Right lobe of liver (tissue), 6 donors: ENCODE data around the gene FAAP20. TPM values are rescaled to one million over a fixed set of nuclear protein-coding genes. Genes with fewer than 3 reads are reported as not detected.

Source experiments
- ATAC-seq, 4 donors: fragments of 200-7000 bp; cut with Tn5 transposase; one replicate each; pipeline ENCODE4 v1.9.1; 2020; ENCODE audit warnings: mild to moderate bottlenecking in 4 of 4, moderate library complexity in 4 of 4
- DNase-seq, 3 donors: peaks; one replicate each; pipeline ENCODE4 v3.0.0-alpha.2; 2020
- H3K27ac ChIP-seq, 3 donors: fragments of 200-600 bp; one replicate each; pipeline ENCODE4 v1.8.0; 2022
- H3K27me3 ChIP-seq, 2 donors: fragments of 200-600 bp; one replicate each; pipeline ENCODE4 v1.8.0; 2022
- H3K36me3 ChIP-seq, 4 donors: fragments of 200-600 bp; sonication (generic) in 1 of 4; one replicate each; pipeline versions ENCODE4 v1.5.1 to v1.8.0; 2017 to 2022; ENCODE audit warnings: control low read depth in 1 of 4
- H3K4me1 ChIP-seq, 4 donors: fragments of 200-600 bp; sonication (generic) in 1 of 4; one replicate each; pipeline versions ENCODE4 v1.5.1 to v1.8.0; 2017 to 2022; ENCODE audit warnings: control low read depth in 1 of 4
- H3K4me3 ChIP-seq, 3 donors: fragments of 200-600 bp; one replicate each; pipeline ENCODE4 v1.8.0; 2022
- H3K9me3 ChIP-seq, 4 donors: fragments of 200-600 bp; sonication (generic) in 1 of 4; one replicate each; pipeline versions ENCODE4 v1.5.1 to v1.8.0; 2017 to 2022; ENCODE audit warnings: control low read depth in 1 of 4
- POLR2A ChIP-seq: fragments of 450-650 bp; IDR thresholded peaks from one replicate; pipeline ENCODE4 v1.6.1; 2017; ENCODE audit warnings: antibody characterized with exemption, mild to moderate bottlenecking
- WGBS: methylation state at CpG from one replicate; pipeline ENCODE4 v1.1.6; 2018; ENCODE audit warnings: low coverage, low lambda C conversion rate; ENCODE audit not compliant: insufficient coverage; ENCODE audit errors: missing lambda C conversion rate; 5-methylcytosine and 5-hydroxymethylcytosine counted together
- intact Hi-C, 2 donors: fragments of 100-400 bp; cut with DNase I; formaldehyde crosslinking; loops; one replicate each; pipeline versions ENCODE4 v1.11.2 to v1.14.1; 2022
- total RNA-seq, 6 experiments: library from RNA; depleted of rRNA in 2 of 6; stranded (reverse); fragments of >200 nt in 2 of 6; fragmentation: NEBNext Ultra II Directional in 3 of 6; extraction: Animal tissue kit (Norgen Biotek cat#: 25700) in 3 of 6; gene quantifications; one replicate each; pipeline versions ENCODE4 v1.1.0 to v1.2.4, GENCODE V29; 2016 to 2023
- TF ChIP-seq, protein P1 (sequence below), 4 donors: fragments of 200-600 bp in 3 of 4; fragments of 450-650 bp in 1 of 4; IDR thresholded peaks; one replicate each; pipeline versions ENCODE4 v1.5.1 to v1.8.0; 2016 to 2022; ENCODE audit warnings: antibody characterized with exemption in 4 of 4, mild to moderate bottlenecking in 2 of 4
- donor health status: DM: no; HTN: yes; CAD: no.
- donor health status: DM: no; HTN: no; CAD: no.
- donor health status: DM: no; HTN: no; CAD: no.
- donor health status: DM: no; HTN: yes; CAD: no.
- donor health status: DM: no; HTN: yes; CAD: no.

FAAP20 gene
- total RNA-seq, 6 experiments from 2014 or later: 18.9 to 26.0 (median 24.4) TPM

DNA sequence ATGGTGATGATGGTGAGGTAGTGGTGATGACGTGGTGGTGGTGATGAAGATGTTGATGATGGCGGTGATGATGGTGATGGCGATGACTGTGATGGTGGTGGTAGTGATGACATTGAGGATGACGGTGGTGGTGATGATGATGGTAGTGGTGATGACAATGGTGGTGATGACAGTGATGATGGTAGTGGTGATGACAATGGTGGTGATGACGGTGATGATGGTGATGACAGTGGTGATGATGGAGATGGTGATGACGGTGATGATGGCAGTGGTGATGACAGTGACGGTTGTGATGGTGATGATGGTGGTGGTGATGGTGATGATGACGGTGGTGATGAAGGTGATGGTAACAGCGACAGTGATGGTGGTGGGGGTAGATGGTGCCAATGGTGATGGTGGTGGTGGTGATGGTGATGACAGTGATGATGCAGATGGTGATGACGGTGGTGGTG is 39.4 kb downstream of the FAAP20 start:
- WGBS: 89% methylated on average over 10 of the region's 10 CpGs
- no peak overlapping the region for H3K27ac ChIP-seq
- intact Hi-C loops: no loop called here
- H3K36me3 ChIP-seq: no peaks in the 10 kb centered on the region
- no peak overlapping the region for H3K4me3 ChIP-seq
- H3K9me3 ChIP-seq: no peaks in the 10 kb centered on the region
- H3K27me3 ChIP-seq: no peaks in the 10 kb centered on the region
- TF ChIP-seq POLR2A: no peak
- TF ChIP-seq, protein P1, sequence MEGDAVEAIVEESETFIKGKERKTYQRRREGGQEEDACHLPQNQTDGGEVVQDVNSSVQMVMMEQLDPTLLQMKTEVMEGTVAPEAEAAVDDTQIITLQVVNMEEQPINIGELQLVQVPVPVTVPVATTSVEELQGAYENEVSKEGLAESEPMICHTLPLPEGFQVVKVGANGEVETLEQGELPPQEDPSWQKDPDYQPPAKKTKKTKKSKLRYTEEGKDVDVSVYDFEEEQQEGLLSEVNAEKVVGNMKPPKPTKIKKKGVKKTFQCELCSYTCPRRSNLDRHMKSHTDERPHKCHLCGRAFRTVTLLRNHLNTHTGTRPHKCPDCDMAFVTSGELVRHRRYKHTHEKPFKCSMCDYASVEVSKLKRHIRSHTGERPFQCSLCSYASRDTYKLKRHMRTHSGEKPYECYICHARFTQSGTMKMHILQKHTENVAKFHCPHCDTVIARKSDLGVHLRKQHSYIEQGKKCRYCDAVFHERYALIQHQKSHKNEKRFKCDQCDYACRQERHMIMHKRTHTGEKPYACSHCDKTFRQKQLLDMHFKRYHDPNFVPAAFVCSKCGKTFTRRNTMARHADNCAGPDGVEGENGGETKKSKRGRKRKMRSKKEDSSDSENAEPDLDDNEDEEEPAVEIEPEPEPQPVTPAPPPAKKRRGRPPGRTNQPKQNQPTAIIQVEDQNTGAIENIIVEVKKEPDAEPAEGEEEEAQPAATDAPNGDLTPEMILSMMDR (IDR thresholded peaks at IDR 0.05): no peak
- DNase-seq (no peak), ATAC-seq (no peak)
- H3K4me1 ChIP-seq: no peaks in the 10 kb centered on the region

GRCh38 chr1:2154022-2154421 is 40.5 kb downstream of the FAAP20 start:
- WGBS: 88% methylated on average over 9 of the region's 21 CpGs

DNA sequence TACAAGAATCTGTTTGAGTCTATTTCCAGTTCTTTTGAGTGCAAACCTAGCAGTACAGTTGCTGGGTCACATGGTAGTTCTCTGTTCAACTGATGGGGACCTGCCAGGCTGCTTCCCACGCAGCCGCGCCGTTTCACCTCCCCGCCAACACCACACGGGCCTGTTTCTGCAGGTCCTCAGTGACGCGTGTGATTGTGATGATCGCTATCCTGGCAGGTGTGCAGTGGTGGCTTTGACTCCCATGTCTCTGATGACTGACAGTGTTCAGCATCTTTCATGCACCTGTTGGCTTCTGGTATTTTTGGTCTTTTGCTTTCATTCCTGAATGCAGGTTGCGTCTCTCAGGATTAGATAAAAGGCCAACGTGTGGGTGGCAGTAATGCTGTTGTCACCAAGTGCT is 41.6 kb downstream of the FAAP20 start:
- Histone ChIP-seq H3K27ac (no peak overlapping the region), H3K27me3 (no peaks in the 10 kb centered on the region), H3K4me1 (no peaks in the 10 kb centered on the region), H3K4me3 (no peak overlapping the region), H3K9me3 (no peaks in the 10 kb centered on the region), H3K36me3 (no peaks in the 10 kb centered on the region)
- 100% methylated on average over 1 of the region's 11 CpGs for WGBS
- TF ChIP-seq POLR2A: no peak
- TF ChIP-seq, protein P1 (IDR thresholded peaks at IDR 0.05): no peak
- no peak for ATAC-seq
- intact Hi-C loops: no loop called here
- DNase-seq: no peak

More at GRCh38 chr1:2154022-2154421, 40.5 kb downstream of the FAAP20 start:
- TF ChIP-seq, protein P1 (IDR thresholded peaks at IDR 0.05): no peak
- no peak for TF ChIP-seq POLR2A
- no peak overlapping the region for H3K27ac ChIP-seq
- H3K27me3 ChIP-seq: no peaks in the 10 kb centered on the region
- H3K9me3 ChIP-seq: no peaks in the 10 kb centered on the region
- DNase-seq: no peak
- H3K36me3 ChIP-seq: no peaks in the 10 kb centered on the region
- ATAC-seq: no peak
- intact Hi-C loops: no loop called here
- no peak overlapping the region for H3K4me3 ChIP-seq
- H3K4me1 ChIP-seq: no peaks in the 10 kb centered on the region

GRCh38 chr1:2151911-2152310 is 42.7 kb downstream of the FAAP20 start:
- Histone ChIP-seq H3K27ac (no peak overlapping the region), H3K36me3 (no peaks in the 10 kb centered on the region), H3K9me3 (no peaks in the 10 kb centered on the region), H3K27me3 (no peaks in the 10 kb centered on the region), H3K4me1 (no peaks in the 10 kb centered on the region), H3K4me3 (no peak overlapping the region)
- no peak for DNase-seq
- TF ChIP-seq, protein P1 (IDR thresholded peaks at IDR 0.05): no peak
- no peak for TF ChIP-seq POLR2A
- 81% methylated on average over 6 of the region's 6 CpGs for WGBS
- intact Hi-C loops: no loop called here
- ATAC-seq: no peak

- H3K27ac ChIP-seq: no peak overlapping the region
- DNase-seq: no peak
- no peaks in the 10 kb centered on the region for H3K27me3 ChIP-seq
- no peaks in the 10 kb centered on the region for H3K4me1 ChIP-seq
- WGBS: 61% methylated on average over 8 of the region's 10 CpGs
- H3K9me3 ChIP-seq: no peaks in the 10 kb centered on the region
- ATAC-seq: peak; percentile 49 to 74 (median 61)
- TF ChIP-seq, protein P1 (IDR thresholded peaks at IDR 0.05): no peak
- no peak for TF ChIP-seq POLR2A
- intact Hi-C loops: no loop called here
- no peak overlapping the region for H3K4me3 ChIP-seq
- peaks cover 0 to 5% (median 0%) of the 10 kb centered on the region in 4 donors for H3K36me3 ChIP-seq
Measured at GRCh38 chr1:2151252-2151651, 43.3 kb downstream of the FAAP20 start.
